ENCODE measurements around the gene CYB561. TPM values are rescaled to one million over a fixed set of nuclear protein-coding genes. Genes with fewer than 3 reads are reported as not detected.

CYB561 gene
- total and polyA plus RNA-seq, 10 of the 15 experiments (the other 5 are each of a cell fraction or from before 2014, with no cell fraction given): 0.52 to 6.9 (median 2.5) TPM

GRCh38 chr17:63474586-63475460, 28.7 kb upstream of the CYB561 start:
- H3K4me3 ChIP-seq: no peak overlapping the region
- intact Hi-C loops (cut with micrococcal nuclease; ENCODE audit: unreplicated experiment): loop anchor here (5.0 kb wide), 1 partner anchor 33 kb away; no protein-coding TSS in a partner anchor
- H3K4me2 ChIP-seq (ENCODE audit: control insufficient read depth, insufficient read depth): no peak overlapping the region
- SMC1A ChIA-PET (ENCODE audit: uncharacterized antibody, unreplicated experiment): no interaction called here
- WGBS (ENCODE audit: insufficient coverage, insufficient replicate concordance, low lambda C conversion rate, missing lambda C conversion rate): 43% methylated on average over 10 of the region's 10 CpGs
- BruUV-seq (replicated peaks): no TSS peak
- peaks cover 9 to 13% of the 10 kb centered on the region in 2 experiments for H3K27me3 ChIP-seq (replicated peaks in 1 of 2; ENCODE audit: control insufficient read depth in 2 of 2, insufficient read depth in 2 of 2, low read length in 1 of 2)
- no peaks in the 10 kb centered on the region for H3K79me2 ChIP-seq (ENCODE audit: control insufficient read depth, insufficient read depth, low read length)
- ATAC-seq: no peak
- DNase-seq (ENCODE audit: low read depth, low spot score): no peak
- POLR2A ChIA-PET: no interaction called here
- FAIRE-seq: no peak
- TF ChIP-seq ATF7 (IDR thresholded peaks at IDR 0.05; ENCODE audit: low read depth) (no peak), CHD1 (IDR thresholded peaks at IDR 0.05; ENCODE audit: low read depth, low read length) (no peak), E2F4 (IDR thresholded peaks at IDR 0.05; ENCODE audit: low read depth, low read length) (no peak), STAT3 (IDR thresholded peaks at IDR 0.05; ENCODE audit: low read depth, low read length) (no peak), ATF3 (IDR thresholded peaks at IDR 0.05; ENCODE audit: borderline replicate concordance, extremely low read depth, low read depth, low read length) (no peak), TCF3 (IDR thresholded peaks at IDR 0.05; ENCODE audit: borderline replicate concordance, insufficient read depth, low read depth, low read length) (no peak), SKIL (IDR thresholded peaks at IDR 0.05; ENCODE audit: low read depth, poor library complexity, severe bottlenecking) (no peak), ATF2 (IDR thresholded peaks at IDR 0.05; ENCODE audit: low read length) (no peak), MXI1 (IDR thresholded peaks at IDR 0.05; ENCODE audit: low read depth, low read length) (no peak), POLR2AphosphoS2 (IDR thresholded peaks at IDR 0.05; ENCODE audit: low read depth, low read length) (no peak), EED (IDR thresholded peaks at IDR 0.05; ENCODE audit: low read depth) (no peak)
- RAD21 ChIA-PET (ENCODE audit: unreplicated experiment): no interaction called here
- H4K20me1 ChIP-seq (ENCODE audit: control insufficient read depth, insufficient read depth): no peaks in the 10 kb centered on the region
- no peaks in the 10 kb centered on the region for H3K36me3 ChIP-seq (ENCODE audit: control insufficient read depth in 2 of 2, insufficient read depth in 2 of 2, low read length in 1 of 2)
- H2AFZ ChIP-seq (ENCODE audit: control insufficient read depth, low read depth, low read length): no peak overlapping the region
- no peaks in the 10 kb centered on the region for H3K9me3 ChIP-seq (replicated peaks; ENCODE audit: control insufficient read depth, insufficient read depth, low read length)
- H3K4me1 ChIP-seq (ENCODE audit: control insufficient read depth, insufficient read depth, low read length): peaks cover 5% of the 10 kb centered on the region
- no peak overlapping the region for H3K27ac ChIP-seq (ENCODE audit: control insufficient read depth, insufficient read depth)
- in situ Hi-C loops (cut with MboI): loop anchor here (5.0 kb wide), 1 partner anchor 53 kb away; no protein-coding TSS in a partner anchor
- CTCF ChIA-PET: interaction anchor here (0.9 kb wide), 1 partner anchor 49 kb away, joined by 3 read pairs; no protein-coding TSS in a partner anchor
- no peak overlapping the region for H3K9ac ChIP-seq (ENCODE audit: control insufficient read depth, insufficient read depth, low read length)

All from GM12878 (cell line).